HG03432 (cell line): ENCODE results near the gene UGT1A10.

Experiments
- ATAC-seq: cut with Tn5 transposase; IDR thresholded peaks from one replicate; pipeline ENCODE4 v1.9.1; 2021; ENCODE audit warnings: mild to moderate bottlenecking, moderate library complexity; ENCODE audit not compliant: unreplicated experiment

UGT1A10 gene

GRCh38 chr2:233768076-233768475 lies 131.8 kb downstream of the UGT1A10 start:
- no peak for ATAC-seq

GRCh38 chr2:233769260-233769659 lies 133.0 kb downstream of the UGT1A10 start:
- ATAC-seq, result no peak

GRCh38 chr2:233772153-233772552 lies 135.9 kb downstream of the UGT1A10 start:
- ATAC-seq, result no peak

- no peak for ATAC-seq
Measured at GRCh38 chr2:233772583-233772982, 136.3 kb downstream of the UGT1A10 start.

DNA sequence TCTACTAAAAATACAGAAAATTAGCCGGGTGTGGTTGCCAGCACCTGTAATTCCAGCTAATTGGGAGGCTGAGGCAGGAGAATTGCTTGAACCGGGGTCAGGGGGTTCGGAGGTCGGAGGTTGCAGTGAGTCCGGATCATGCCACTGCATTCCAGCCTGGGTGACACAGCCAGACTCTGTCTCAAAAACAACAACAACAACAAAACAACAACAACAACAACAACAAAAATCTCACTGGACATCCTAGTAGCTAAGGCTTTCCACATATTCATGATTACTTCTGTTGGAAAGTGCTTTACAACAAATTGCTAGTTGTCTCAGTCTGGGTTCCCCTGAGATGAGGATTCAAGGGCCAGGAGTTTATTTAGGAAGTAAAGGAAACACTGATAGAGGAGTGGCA lies 137.6 kb downstream of the UGT1A10 start:
- ATAC-seq, result no peak

GRCh38 chr2:233775414-233775813 lies 139.2 kb downstream of the UGT1A10 start:
- no peak for ATAC-seq

GRCh38 chr2:233778030-233778429 lies 141.8 kb downstream of the UGT1A10 start, which contains the start of gene MROH2A:
Gene MROH2A (plus strand): TSS chr2:233778330. CDS start chr2:233779359, 1,029 bp downstream.
- no peak for ATAC-seq

- ATAC-seq, result no peak
Measured at GRCh38 chr2:233779722-233780121, 143.5 kb downstream of the UGT1A10 start.

- ATAC-seq, result no peak
Measured at GRCh38 chr2:233780771-233781170, 144.5 kb downstream of the UGT1A10 start.

DNA sequence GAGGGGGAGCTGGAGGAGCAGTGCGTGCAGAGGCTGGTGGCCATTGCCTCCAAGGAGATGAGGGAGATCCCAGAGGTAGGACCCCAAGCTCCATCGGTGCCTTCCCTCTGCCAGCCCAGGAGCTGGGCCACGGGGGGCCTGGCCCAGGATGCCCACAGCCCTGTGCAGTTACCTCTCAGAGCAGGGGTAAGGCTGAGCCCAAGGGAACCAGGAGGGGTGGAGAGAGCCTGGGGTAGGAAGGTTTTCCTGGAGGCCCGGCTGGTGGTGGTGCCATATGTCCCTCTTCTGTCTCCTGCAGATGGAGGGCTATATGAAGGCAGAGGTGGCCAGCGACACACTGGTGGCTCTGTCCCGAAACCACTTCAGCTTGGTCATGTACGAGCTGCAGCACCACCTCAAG lies 153.3 kb downstream of the UGT1A10 start:
- no peak for ATAC-seq

DNA sequence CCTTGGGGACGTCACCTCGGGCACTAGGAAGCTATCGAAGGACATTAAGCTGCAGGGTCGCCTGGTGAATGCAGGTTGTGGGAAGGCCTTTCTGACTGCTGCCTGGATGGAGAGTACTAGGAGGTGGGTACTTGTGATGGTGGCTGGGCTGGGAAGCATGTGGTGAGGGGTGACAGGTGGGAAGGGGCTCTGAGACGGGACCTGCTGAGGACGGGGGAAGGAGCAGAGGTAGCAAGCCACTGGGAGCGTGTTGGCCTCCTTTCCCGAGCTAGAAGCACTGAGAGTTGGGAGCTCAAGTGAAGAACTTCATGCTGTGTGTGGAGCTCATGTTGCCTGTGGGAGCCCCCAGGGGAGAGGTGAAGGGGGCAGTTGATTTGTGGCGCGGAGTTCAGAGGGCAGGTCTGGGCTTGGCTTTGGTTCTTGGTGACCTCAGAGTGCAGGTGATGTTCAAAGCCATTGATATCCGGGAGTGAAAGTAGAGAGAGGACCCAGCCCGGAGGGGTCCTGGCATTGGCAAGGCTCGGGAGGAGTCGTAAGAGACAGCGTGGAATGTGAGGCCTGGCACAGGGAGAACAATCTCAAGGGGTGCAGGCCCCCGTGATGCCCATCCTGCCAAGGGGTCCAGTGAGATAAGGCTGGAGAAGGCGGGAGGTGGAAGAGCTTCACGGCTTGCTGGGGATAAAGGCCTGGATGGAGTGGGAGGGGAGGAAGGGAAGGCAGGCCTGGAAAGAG lies 155.1 kb downstream of the UGT1A10 start:
- no peak for ATAC-seq

GRCh38 chr2:233791883-233792329 lies 155.7 kb downstream of the UGT1A10 start:
- no peak for ATAC-seq

GRCh38 chr2:233792720-233793119 lies 156.5 kb downstream of the UGT1A10 start:
- ATAC-seq, result no peak

GRCh38 chr2:233793465-233794127 lies 157.3 kb downstream of the UGT1A10 start:
- no peak for ATAC-seq

GRCh38 chr2:233794128-233794658 lies 157.9 kb downstream of the UGT1A10 start:
- ATAC-seq, result no peak

GRCh38 chr2:233795735-233796171 lies 159.5 kb downstream of the UGT1A10 start:
- no peak for ATAC-seq

- no peak for ATAC-seq
Measured at GRCh38 chr2:233796254-233796653, 160.0 kb downstream of the UGT1A10 start.

DNA sequence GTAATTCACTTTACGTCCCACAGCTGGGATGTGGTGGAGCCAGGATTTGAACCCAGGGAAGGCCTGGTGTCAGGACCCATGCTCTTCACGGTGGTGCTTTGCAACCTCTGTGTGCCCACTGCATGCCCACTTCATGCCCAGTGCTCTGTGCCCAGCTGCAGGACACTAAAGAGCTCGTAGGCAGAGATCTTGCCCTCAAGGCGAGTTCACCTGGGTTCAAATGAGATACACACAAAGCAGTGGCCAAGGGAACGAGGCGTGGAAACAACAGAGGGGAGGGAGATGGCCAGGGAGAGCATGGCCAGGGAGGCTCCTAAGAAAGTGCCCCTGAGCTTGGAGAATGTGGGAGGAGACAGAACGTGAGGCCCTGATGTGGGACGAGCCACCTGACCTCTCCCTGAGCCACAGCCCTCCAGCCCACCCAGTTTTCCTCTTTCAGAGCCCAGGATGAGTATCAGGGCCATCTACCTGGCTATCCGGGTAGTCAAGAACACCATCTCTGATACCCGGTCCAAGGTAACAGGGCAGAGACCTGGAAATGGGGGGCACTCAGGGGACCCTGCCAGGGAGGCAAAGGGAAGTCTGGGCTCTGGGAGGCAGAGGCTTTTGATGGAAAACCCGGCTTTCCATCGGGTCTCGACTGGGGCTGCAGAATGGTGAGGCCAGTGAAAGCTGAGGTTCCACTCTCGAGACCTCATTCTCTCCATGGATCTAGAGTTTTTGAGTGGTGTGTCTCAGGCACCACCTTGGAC lies 162.3 kb downstream of the UGT1A10 start:
- ATAC-seq, result no peak

DNA sequence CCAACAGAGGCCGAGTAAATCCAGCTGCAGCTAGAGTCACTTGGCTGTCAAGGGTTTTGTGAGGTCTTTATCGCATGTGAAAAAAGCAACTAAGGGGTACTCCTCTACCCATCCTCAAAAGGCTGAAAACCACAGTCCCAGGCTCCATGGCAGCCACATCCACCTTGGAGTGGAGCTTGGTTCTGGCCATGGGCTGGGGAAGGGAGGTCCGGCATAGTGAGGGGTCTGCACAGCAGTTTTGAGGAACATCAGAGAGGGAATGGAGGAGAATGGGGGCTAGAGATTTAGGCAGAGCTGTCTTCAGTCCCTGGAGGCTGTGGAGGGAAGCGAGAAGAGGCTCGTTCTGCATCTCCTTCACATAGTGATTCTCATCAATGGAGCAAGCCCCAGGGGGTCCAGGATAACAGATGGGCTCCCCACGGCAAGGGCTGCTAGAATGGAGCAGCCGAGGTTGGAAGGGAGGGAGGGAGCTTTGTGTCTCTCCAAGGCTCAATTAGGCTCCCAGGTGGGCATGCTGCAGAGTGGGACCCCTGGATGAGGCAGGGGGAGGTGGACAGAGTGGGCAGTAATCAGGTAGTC lies 162.9 kb downstream of the UGT1A10 start:
- no peak for ATAC-seq

DNA sequence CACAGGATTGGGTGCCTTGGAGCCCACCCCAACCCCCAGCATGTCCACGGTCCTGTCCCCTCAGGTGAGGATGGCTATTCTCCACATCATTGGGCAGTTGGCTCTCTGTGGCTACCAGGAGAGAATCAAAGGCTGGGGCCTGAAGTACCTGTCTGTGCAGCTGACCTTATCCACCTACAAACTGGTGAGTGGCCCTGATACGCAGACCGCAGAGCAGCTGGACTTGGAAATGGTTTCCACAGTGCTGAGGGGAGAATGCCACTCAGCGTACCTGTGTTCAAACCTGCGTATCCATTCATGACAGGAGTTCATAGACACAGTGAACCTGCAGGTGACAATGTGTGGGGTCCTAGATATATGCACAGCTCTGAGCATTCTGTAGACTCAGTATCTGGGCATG lies 163.5 kb downstream of the UGT1A10 start:
- ATAC-seq, result no peak

DNA sequence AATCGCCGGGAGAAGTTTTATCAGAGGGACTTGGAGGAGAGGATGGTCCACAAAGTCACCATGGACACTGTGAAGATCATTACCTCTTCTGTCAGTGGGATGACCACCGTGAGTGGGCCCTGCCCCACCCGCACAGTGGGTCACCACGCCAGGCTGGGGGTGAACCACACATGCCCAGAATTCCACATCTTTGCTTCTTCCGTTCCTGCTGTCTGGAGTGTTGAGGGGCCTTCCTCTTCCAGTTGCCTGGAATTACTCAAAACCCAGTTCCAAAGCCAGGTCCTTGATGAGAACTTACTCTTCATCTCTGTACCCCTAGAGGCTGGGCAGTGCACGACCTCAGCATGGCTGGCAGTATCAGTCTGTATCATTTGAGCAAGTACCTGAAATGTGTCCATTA lies 164.0 kb downstream of the UGT1A10 start:
- ATAC-seq, result no peak
